K562 (cell line): ENCODE measurements around the gene PLK5. TPM values are rescaled to one million over a fixed set of nuclear protein-coding genes. Genes with fewer than 3 reads are reported as not detected.

Source experiments
- CBX8 ChIP-seq: fragments of 200-600 bp; sonication (generic); IDR thresholded peaks from 2 replicates; pipeline ENCODE4 v1.6.1; 2012; ENCODE audit warnings: borderline replicate concordance, mixed run types, low read depth, mild to moderate bottlenecking, moderate library complexity, mixed read lengths, low read length, control low read depth, inconsistent platforms; ENCODE audit not compliant: poor library complexity, severe bottlenecking; ENCODE audit errors: extremely low read depth
- FOXO4 ChIP-seq: fragments of 450-650 bp; formaldehyde crosslinking; IDR thresholded peaks from 2 replicates; pipeline ENCODE4 v1.4.0; 2020; ENCODE audit warnings: mild to moderate bottlenecking, moderate library complexity
- GATAD2B ChIP-seq: fragments of 450-650 bp; IDR thresholded peaks from 2 replicates; pipeline ENCODE4 v1.6.1; 2017; ENCODE audit warnings: mild to moderate bottlenecking, borderline replicate concordance
- HDAC2 ChIP-seq: fragments of 450-650 bp; IDR thresholded peaks from 2 replicates; pipeline ENCODE4 v1.6.1; 2016; ENCODE audit warnings: mild to moderate bottlenecking
- KDM5B ChIP-seq: fragments of 200-600 bp; sonication (generic); IDR thresholded peaks from 2 replicates; pipeline ENCODE4 v1.6.1; 2012; ENCODE audit warnings: low read depth, mild to moderate bottlenecking, moderate library complexity, low read length, control low read depth, inconsistent platforms; ENCODE audit not compliant: insufficient replicate concordance
- MIER1 ChIP-seq: fragments of 450-650 bp; IDR thresholded peaks from 2 replicates; pipeline ENCODE4 v1.6.1; 2016; ENCODE audit warnings: antibody characterized with exemption, mild to moderate bottlenecking, low read depth
- MLX ChIP-seq, 2 experiments: fragments of 450-650 bp in 1 of 2; sonication (generic) in 1 of 2; formaldehyde crosslinking; conservative IDR thresholded peaks; 2 replicates each; pipeline versions ENCODE4 v1.4.0 to v1.8.1; 2020 to 2022; ENCODE audit warnings: mild to moderate bottlenecking in 1 of 2, missing genetic modification reagents in 1 of 2
- NR3C1 ChIP-seq: sonication (generic); formaldehyde crosslinking; IDR thresholded peaks from 2 replicates; pipeline ENCODE4 v1.8.1; 2022; ENCODE audit warnings: missing genetic modification reagents
- PHF8 ChIP-seq: fragments of 200-600 bp; sonication (generic); IDR thresholded peaks from 2 replicates; pipeline ENCODE4 v1.6.1; 2012; ENCODE audit warnings: mixed run types, mild to moderate bottlenecking, inconsistent platforms, low read length, moderate library complexity, borderline replicate concordance
- POLR2G ChIP-seq: fragments of 200-400 bp; formaldehyde crosslinking; IDR thresholded peaks from 2 replicates; pipeline ENCODE4 v1.6.1; 2017; ENCODE audit warnings: low read depth, mild to moderate bottlenecking, antibody characterized with exemption, low read length, moderate library complexity
- PRDM10 ChIP-seq: fragments of 450-650 bp; IDR thresholded peaks from 2 replicates; pipeline ENCODE4 v1.6.1; 2018; ENCODE audit not compliant: partially characterized antibody
- SMARCA5 ChIP-seq: fragments of 450-650 bp; IDR thresholded peaks from 2 replicates; pipeline ENCODE4 v1.6.1; 2016
- TAF1 ChIP-seq: IDR thresholded peaks from 2 replicates; pipeline ENCODE4 v1.6.1; 2011; ENCODE audit warnings: mild to moderate bottlenecking, low read length, moderate library complexity; ENCODE audit not compliant: insufficient read depth, control insufficient read depth, severe bottlenecking; ENCODE audit errors: extremely low read depth
- THAP12 ChIP-seq: fragments of 250-450 bp; sonication (Bioruptor Pico); IDR thresholded peaks from 2 replicates; pipeline ENCODE4 v1.9.0; 2021; ENCODE audit warnings: mild to moderate bottlenecking, inconsistent platforms
- ZBTB2 ChIP-seq: fragments of 450-650 bp; IDR thresholded peaks from 2 replicates; pipeline ENCODE4 v1.6.1; 2016; ENCODE audit warnings: antibody characterized with exemption
- ZNF212 ChIP-seq: fragments of 450-650 bp; formaldehyde crosslinking; IDR thresholded peaks from 2 replicates; pipeline ENCODE4 v1.4.0; 2020; ENCODE audit warnings: mild to moderate bottlenecking
- polyA plus RNA-seq, 8 experiments: library from polyadenylated mRNA; depleted of rRNA in 4 of 8; stranded (reverse) in 5 of 8; unstranded in 3 of 8; fragments of >200 nt; fragmentation: Nextera tagmentation in 2 of 8; fragmentation: Illumina TruSeq in 1 of 8; extraction: Ambion mirVana in 2 of 8; extraction: Trizol in 1 of 8; gene quantifications; 2 replicates each; pipeline versions ENCODE4 v1.2.1 to v1.2.3, GENCODE V29; 2011 to 2014; ENCODE audit warnings: inconsistent platforms in 1 of 8, missing spikeins in 1 of 8
- total RNA-seq, 7 experiments: library from RNA; depleted of rRNA in 6 of 7; stranded (reverse); fragments of >200 nt in 6 of 7; fragmentation: Illumina TruSeq in 2 of 7; extraction: Trizol in 2 of 7; gene quantifications; 2 replicates each; pipeline versions ENCODE4 v1.2.1 to v1.2.3, GENCODE V29; 2011 to 2021; ENCODE audit warnings: low replicate concordance in 1 of 7

The PLK5 gene
- total and polyA plus RNA-seq, 9 of the 15 experiments (the other 6 are each of a cell fraction or from before 2014, with no cell fraction given): 0.04 to 0.23 (median 0.11) TPM; not detected in 5

- no peak for TF ChIP-seq FOXO4 (CRISPR knock-in tag)
- TF ChIP-seq ZBTB2: 0 out of 2 replicates have a peak, but pooled peaks have one; percentile 39
- TF ChIP-seq POLR2G: peak; percentile 86
- peak; percentile 53 for TF ChIP-seq TAF1
- no peak for TF ChIP-seq ZNF212 (CRISPR knock-in tag)
- TF ChIP-seq PHF8: peak; percentile 83; the same call in 1 of the 2 replicates
- TF ChIP-seq MIER1: 0 out of 2 replicates have a peak, but pooled peaks have one; percentile 55
- TF ChIP-seq NR3C1 (CRISPR knock-in tag): no peak
- no peak; the same call in 1 of the 2 replicates for TF ChIP-seq THAP12
- peak; percentile 96 for TF ChIP-seq SMARCA5
- peak; percentile 95 for TF ChIP-seq HDAC2
- no peak for TF ChIP-seq PRDM10
- 0 out of 4 replicates have a peak, but pooled peaks of 1 of the 2 experiments have one; percentile 47 for TF ChIP-seq MLX (CRISPR knock-in tag; conservative IDR thresholded peaks at IDR 0.05)
- TF ChIP-seq KDM5B: peak; percentile 83
- TF ChIP-seq CBX8: no peak
- TF ChIP-seq GATAD2B: peak; percentile 98
Measured at GRCh38 chr19:1512671-1513498, 11.0 kb upstream of the PLK5 start, which contains the start of gene ADAMTSL5 (continued).
